H9 (cell line): ENCODE results near the gene CADM1. TPM values are rescaled to one million over a fixed set of nuclear protein-coding genes. Genes with fewer than 3 reads are reported as not detected.

Experiments used
- DNase-seq: peaks from one replicate; pipeline ENCODE4 v3.0.0-alpha.2; 2017
- H2AFZ ChIP-seq: one replicate; pipeline ENCODE4 v1.6.1; 2013; ENCODE audit warnings: mild to moderate bottlenecking, low read length, control low read depth, moderate library complexity
- H2AK5ac ChIP-seq: 2 replicates; pipeline ENCODE4 v1.6.1; 2013; ENCODE audit warnings: low read length, control low read depth, mixed read lengths; ENCODE audit not compliant: insufficient read length
- H2BK120ac ChIP-seq: one replicate; pipeline ENCODE4 v1.6.1; 2013; ENCODE audit warnings: low read depth, mild to moderate bottlenecking, low read length, control low read depth, inconsistent platforms; ENCODE audit not compliant: poor library complexity, severe bottlenecking
- H2BK12ac ChIP-seq: 2 replicates; pipeline ENCODE4 v1.6.1; 2013; ENCODE audit warnings: low read length, control low read depth, mixed read lengths, low read depth; ENCODE audit not compliant: insufficient read length
- H2BK15ac ChIP-seq: 2 replicates; pipeline ENCODE4 v1.6.1; 2013; ENCODE audit warnings: low read depth, low read length, control low read depth
- H2BK20ac ChIP-seq: one replicate; pipeline ENCODE4 v1.6.1; 2013; ENCODE audit warnings: low read depth, mild to moderate bottlenecking, low read length, control low read depth, inconsistent platforms; ENCODE audit not compliant: poor library complexity, severe bottlenecking
- H2BK5ac ChIP-seq: 2 replicates; pipeline ENCODE4 v1.6.1; 2013; ENCODE audit warnings: low read length, control low read depth, mixed read lengths; ENCODE audit not compliant: insufficient read length
- H3K14ac ChIP-seq: 2 replicates; pipeline ENCODE4 v1.6.1; 2013; ENCODE audit warnings: low read length, control low read depth; ENCODE audit not compliant: insufficient read depth
- H3K18ac ChIP-seq: 2 replicates; pipeline ENCODE4 v1.6.1; 2013; ENCODE audit warnings: low read depth, mild to moderate bottlenecking, mixed read lengths, low read length, control low read depth; ENCODE audit not compliant: insufficient read length
- H3K23ac ChIP-seq: 2 replicates; pipeline ENCODE4 v1.6.1; 2013; ENCODE audit warnings: low read length, control low read depth, mixed read lengths, low read depth; ENCODE audit not compliant: insufficient read length
- H3K23me2 ChIP-seq: 2 replicates; pipeline ENCODE4 v1.6.1; 2013; ENCODE audit warnings: low read depth, mild to moderate bottlenecking, mixed read lengths, low read length, control low read depth; ENCODE audit not compliant: insufficient read length, poor library complexity, severe bottlenecking
- H3K27ac ChIP-seq: 2 replicates; pipeline ENCODE4 v1.5.1; 2013; ENCODE audit warnings: low read length, control low read depth, mixed read lengths, low read depth; ENCODE audit not compliant: insufficient read length
- H3K27me3 ChIP-seq: 2 replicates; pipeline ENCODE4 v1.6.1; 2013; ENCODE audit warnings: low read length, control low read depth, inconsistent platforms; ENCODE audit not compliant: insufficient read depth
- H3K4ac ChIP-seq: 2 replicates; pipeline ENCODE4 v1.6.1; 2013; ENCODE audit warnings: low read depth, mild to moderate bottlenecking, control low read depth, inconsistent platforms, low read length, moderate library complexity
- H3K4me1 ChIP-seq: 2 replicates; pipeline ENCODE4 v1.6.1; 2013; ENCODE audit warnings: low read length, control low read depth, inconsistent platforms; ENCODE audit not compliant: insufficient read depth
- H3K4me2 ChIP-seq: 2 replicates; pipeline ENCODE4 v1.6.1; 2013; ENCODE audit warnings: low read length, control low read depth, mixed read lengths; ENCODE audit not compliant: insufficient read length, insufficient read depth
- H3K56ac ChIP-seq: 2 replicates; pipeline ENCODE4 v1.6.1; 2013; ENCODE audit warnings: low read depth, mild to moderate bottlenecking, mixed read lengths, low read length, control low read depth; ENCODE audit not compliant: insufficient read length
- H3K79me1 ChIP-seq: 2 replicates; pipeline ENCODE4 v1.6.1; 2013; ENCODE audit warnings: low read depth, mild to moderate bottlenecking, moderate library complexity, low read length, control low read depth, inconsistent platforms; ENCODE audit not compliant: insufficient read depth, poor library complexity, severe bottlenecking
- H3K79me2 ChIP-seq: 2 replicates; pipeline ENCODE4 v1.6.1; 2013; ENCODE audit warnings: low read length, control low read depth, inconsistent platforms; ENCODE audit not compliant: insufficient read depth
- H3K9ac ChIP-seq: 2 replicates; pipeline ENCODE4 v1.6.1; 2013; ENCODE audit warnings: low read length, control low read depth, mixed read lengths; ENCODE audit not compliant: insufficient read length; ENCODE audit errors: extremely low read depth
- H3K9me3 ChIP-seq: one replicate; pipeline ENCODE4 v1.6.1; 2013; ENCODE audit warnings: low read depth, low read length, inconsistent platforms; ENCODE audit not compliant: control insufficient read depth
- H3T11ph ChIP-seq: one replicate; pipeline ENCODE4 v1.6.1; 2013; ENCODE audit warnings: mild to moderate bottlenecking, low read length, control low read depth, inconsistent platforms
- H4K20me1 ChIP-seq: one replicate; pipeline ENCODE4 v1.6.1; 2013; ENCODE audit not compliant: control insufficient read depth, insufficient read length, insufficient read depth
- H4K5ac ChIP-seq: 2 replicates; pipeline ENCODE4 v1.6.1; 2013; ENCODE audit warnings: low read depth, mild to moderate bottlenecking, mixed read lengths, low read length, control low read depth; ENCODE audit not compliant: insufficient read length
- H4K8ac ChIP-seq: replicated peaks from 2 replicates; pipeline ENCODE4 v1.6.1; 2013; ENCODE audit warnings: low read length, control low read depth, mixed read lengths, low read depth; ENCODE audit not compliant: insufficient read length
- H4K91ac ChIP-seq: 2 replicates; pipeline ENCODE4 v1.6.1; 2013; ENCODE audit warnings: low read depth, mild to moderate bottlenecking, moderate library complexity, mixed read lengths, low read length, control low read depth; ENCODE audit not compliant: insufficient read length
- H3K27ac Mint-ChIP-seq, 3 experiments: 2 replicates in 2 of 3; 3 replicates in 1 of 3; pipeline ENCODE4 v1.8.0; 2020 to 2021; ENCODE audit warnings: mixed read lengths in 3 of 3, mild to moderate bottlenecking in 1 of 3, moderate library complexity in 1 of 3
- H3K27me3 Mint-ChIP-seq: 2 replicates; pipeline ENCODE4 v1.8.0; 2021; ENCODE audit warnings: low read depth, mild to moderate bottlenecking, moderate library complexity, mixed read lengths
- H3K36me3 Mint-ChIP-seq, 3 experiments: 2 replicates in 2 of 3; 3 replicates in 1 of 3; pipeline ENCODE4 v1.8.0; 2020 to 2021; ENCODE audit warnings: low read depth in 3 of 3, mixed read lengths in 3 of 3; ENCODE audit not compliant: insufficient read depth in 1 of 3
- H3K4me1 Mint-ChIP-seq, 2 experiments: 2 replicates each; pipeline ENCODE4 v1.8.0; 2020; ENCODE audit warnings: mixed read lengths in 2 of 2
- H3K4me3 Mint-ChIP-seq, 2 experiments: 2 replicates in 1 of 2; 3 replicates in 1 of 2; pipeline ENCODE4 v1.8.0; 2020 to 2021; ENCODE audit warnings: mild to moderate bottlenecking in 2 of 2, mixed read lengths in 2 of 2, moderate library complexity in 1 of 2
- H3K9me3 Mint-ChIP-seq, 2 experiments: 2 replicates in 1 of 2; 3 replicates in 1 of 2; pipeline ENCODE4 v1.8.0; 2020; ENCODE audit warnings: mild to moderate bottlenecking in 2 of 2, mixed read lengths in 2 of 2, moderate library complexity in 1 of 2
- CTCF ChIP-seq: fragments of 200-600 bp; sonication (generic); conservative IDR thresholded peaks from 3 replicates; pipeline ENCODE4 v1.8.0; 2021; ENCODE audit warnings: antibody characterized with exemption, mild to moderate bottlenecking
- WGBS: extraction: QIAGEN DNeasy Blood & Tissue Kit; methylation state at CpG from one replicate; pipeline ENCODE4 v1.1.7; 2013; ENCODE audit warnings: missing lambda C conversion rate, low lambda C conversion rate, mixed read lengths; ENCODE audit not compliant: insufficient read length; ENCODE audit errors: extremely low coverage; 5-methylcytosine and 5-hydroxymethylcytosine counted together
- total RNA-seq: library from RNA; stranded (reverse); gene quantifications from 2 replicates; pipeline ENCODE4 v1.2.1, GENCODE V29; 2021

Gene CADM1
- total RNA-seq, 1 experiment from 2014 or later = 11.9 TPM

DNA sequence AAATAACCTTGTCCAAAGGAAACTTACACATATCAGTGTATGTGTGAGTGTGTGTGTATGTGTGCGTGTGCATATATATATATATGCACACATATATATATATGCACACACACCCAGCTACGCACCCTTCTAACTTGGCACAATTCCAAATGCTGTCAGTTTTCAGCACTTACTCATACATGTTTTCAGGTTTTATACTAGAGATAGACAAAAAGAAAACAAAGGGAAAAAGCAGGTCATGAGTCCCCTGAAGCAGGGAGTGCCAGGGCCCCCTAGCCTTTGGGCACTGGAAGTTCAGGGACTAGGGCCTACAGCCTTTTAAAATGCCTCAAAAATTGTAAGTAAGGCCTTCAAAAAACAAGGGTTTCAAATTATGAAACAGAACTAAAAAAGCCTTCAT lies 265.4 kb downstream of the CADM1 start:
- no peaks in the 10 kb centered on the region for H3K4me1 ChIP-seq
- no peak overlapping the region for H3T11ph ChIP-seq
- Mint-ChIP-seq H3K27ac (no peak overlapping the region), H3K9me3 (no peaks in the 10 kb centered on the region), H3K4me1 (peaks cover 0 to 7% of the 10 kb centered on the region in 2 experiments; a peak in 1 of 4 replicates), H3K27me3 (no peaks in the 10 kb centered on the region), H3K36me3 (no peaks in the 10 kb centered on the region), H3K4me3 (no peak overlapping the region)
- TF ChIP-seq CTCF = peak; percentile 57
- H3K9ac ChIP-seq = no peak overlapping the region
- no peak overlapping the region for H3K56ac ChIP-seq
- H2AFZ ChIP-seq = no peak overlapping the region
- H3K27ac ChIP-seq = no peak overlapping the region
- H2AK5ac ChIP-seq = no peak overlapping the region
- no peak overlapping the region for H2BK20ac ChIP-seq
- no peak overlapping the region for H3K14ac ChIP-seq
- no peak overlapping the region for H2BK12ac ChIP-seq
- H3K79me1 ChIP-seq = no peaks in the 10 kb centered on the region
- no peak overlapping the region for H2BK5ac ChIP-seq
- H3K27me3 ChIP-seq = no peaks in the 10 kb centered on the region
- H3K79me2 ChIP-seq = no peaks in the 10 kb centered on the region
- no peak overlapping the region for H4K5ac ChIP-seq
- H3K23me2 ChIP-seq = no peaks in the 10 kb centered on the region
- WGBS = no CpG with 5 or more reads among the region's 2 CpGs
- H3K9me3 ChIP-seq = no peaks in the 10 kb centered on the region
- no peak overlapping the region for H4K91ac ChIP-seq
- H3K4ac ChIP-seq = no peak overlapping the region
- H4K8ac ChIP-seq = no peak overlapping the region
- no peak for DNase-seq
- H2BK15ac ChIP-seq = no peak overlapping the region
- no peak overlapping the region for H3K4me2 ChIP-seq
- no peaks in the 10 kb centered on the region for H4K20me1 ChIP-seq
- no peak overlapping the region for H2BK120ac ChIP-seq
- H3K23ac ChIP-seq = no peak overlapping the region
- no peak overlapping the region for H3K18ac ChIP-seq
